Measurements from ENCODE around the gene TMEM11.

DNA sequence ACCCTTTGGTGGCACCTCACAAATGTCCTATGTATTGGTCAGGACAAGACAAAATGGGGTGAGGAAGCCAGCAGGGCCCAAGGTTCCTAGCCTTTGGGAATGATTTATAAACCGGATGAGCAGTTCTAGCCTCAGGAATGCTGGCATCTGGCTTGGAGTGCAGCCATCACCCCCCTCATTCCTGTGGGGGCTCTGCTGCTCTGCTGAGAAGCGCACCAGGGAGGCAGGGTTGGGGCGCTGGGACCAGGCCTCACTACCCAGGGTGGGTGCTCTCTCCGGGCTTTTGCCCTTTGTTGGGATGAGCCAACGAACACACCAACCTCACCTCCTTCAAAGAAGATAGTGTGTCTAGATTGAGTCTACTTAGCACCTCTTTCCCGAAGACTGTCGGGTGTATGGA lies 39.2 kb downstream of the TMEM11 start:
- TF ChIP-seq, protein P1, sequence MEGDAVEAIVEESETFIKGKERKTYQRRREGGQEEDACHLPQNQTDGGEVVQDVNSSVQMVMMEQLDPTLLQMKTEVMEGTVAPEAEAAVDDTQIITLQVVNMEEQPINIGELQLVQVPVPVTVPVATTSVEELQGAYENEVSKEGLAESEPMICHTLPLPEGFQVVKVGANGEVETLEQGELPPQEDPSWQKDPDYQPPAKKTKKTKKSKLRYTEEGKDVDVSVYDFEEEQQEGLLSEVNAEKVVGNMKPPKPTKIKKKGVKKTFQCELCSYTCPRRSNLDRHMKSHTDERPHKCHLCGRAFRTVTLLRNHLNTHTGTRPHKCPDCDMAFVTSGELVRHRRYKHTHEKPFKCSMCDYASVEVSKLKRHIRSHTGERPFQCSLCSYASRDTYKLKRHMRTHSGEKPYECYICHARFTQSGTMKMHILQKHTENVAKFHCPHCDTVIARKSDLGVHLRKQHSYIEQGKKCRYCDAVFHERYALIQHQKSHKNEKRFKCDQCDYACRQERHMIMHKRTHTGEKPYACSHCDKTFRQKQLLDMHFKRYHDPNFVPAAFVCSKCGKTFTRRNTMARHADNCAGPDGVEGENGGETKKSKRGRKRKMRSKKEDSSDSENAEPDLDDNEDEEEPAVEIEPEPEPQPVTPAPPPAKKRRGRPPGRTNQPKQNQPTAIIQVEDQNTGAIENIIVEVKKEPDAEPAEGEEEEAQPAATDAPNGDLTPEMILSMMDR (conservative IDR thresholded peaks at IDR 0.05; ENCODE audit: low read length) = no peak
- TF ChIP-seq EZH2phosphoT487 (IDR thresholded peaks at IDR 0.05; ENCODE audit: borderline replicate concordance, low read depth, low read length) = no peak
